Vagina (tissue), 2 donors: ENCODE results near the gene CAMK4.

ENCODE experiments used
- CTCF ChIP-seq, 3 experiments: fragments of 450-650 bp in 2 of 3; fragments of 200-600 bp in 1 of 3; sonication (generic) in 1 of 3; IDR thresholded peaks; one replicate each; pipeline ENCODE4 v1.5.1; 2017 to 2019; ENCODE audit warnings: antibody characterized with exemption in 3 of 3, mild to moderate bottlenecking in 2 of 3, moderate library complexity in 2 of 3
- POLR2A ChIP-seq, 2 donors: fragments of 450-650 bp; IDR thresholded peaks; one replicate each; pipeline ENCODE4 v1.6.1; 2017; ENCODE audit warnings: antibody characterized with exemption in 2 of 2, mild to moderate bottlenecking in 2 of 2, moderate library complexity in 2 of 2

DNA sequence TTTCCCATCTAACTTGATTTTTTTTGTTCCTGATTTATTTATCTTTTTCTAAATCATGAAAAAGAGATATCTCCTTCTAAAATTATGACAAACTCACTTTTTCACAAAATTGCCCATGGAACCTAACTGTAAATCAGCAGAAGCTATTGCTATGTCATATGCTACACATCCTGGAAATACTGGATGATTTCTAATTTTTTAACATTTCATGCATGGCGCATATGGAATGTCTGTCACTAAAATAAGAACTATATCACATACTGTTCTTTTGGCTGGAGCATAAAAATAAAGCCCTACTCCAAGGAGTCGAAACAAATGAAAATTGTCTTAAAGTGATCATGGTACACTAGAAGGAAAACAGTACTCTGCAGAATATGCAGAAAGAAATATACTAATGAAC lies 60.6 kb downstream of the CAMK4 start:
- TF ChIP-seq CTCF (IDR thresholded peaks at IDR 0.05) = no peak
- TF ChIP-seq POLR2A (IDR thresholded peaks at IDR 0.05) = no peak
